Measurements from ENCODE around the gene SLC44A1.

Gene SLC44A1

DNA sequence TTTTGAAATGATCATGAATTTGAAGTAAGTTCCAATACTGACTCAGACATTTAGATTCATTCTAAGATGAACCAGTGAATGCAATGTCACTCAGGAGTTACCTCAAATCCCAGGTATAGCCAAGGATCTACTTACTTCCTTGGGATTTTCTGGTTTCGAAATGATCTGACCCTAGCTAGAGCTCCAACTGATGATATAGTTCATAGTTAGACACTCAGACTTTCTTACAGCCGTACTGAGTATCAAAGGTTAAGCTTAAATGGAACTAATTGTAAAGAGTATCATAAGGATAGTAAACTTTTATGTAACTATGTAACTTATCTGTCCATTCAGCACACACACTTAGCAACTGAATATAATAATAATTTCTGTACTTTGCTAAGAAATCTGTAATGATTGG is 119.4 kb downstream of the SLC44A1 start:
- no peak overlapping the region for H3K27ac ChIP-seq
- TF ChIP-seq, protein P1, sequence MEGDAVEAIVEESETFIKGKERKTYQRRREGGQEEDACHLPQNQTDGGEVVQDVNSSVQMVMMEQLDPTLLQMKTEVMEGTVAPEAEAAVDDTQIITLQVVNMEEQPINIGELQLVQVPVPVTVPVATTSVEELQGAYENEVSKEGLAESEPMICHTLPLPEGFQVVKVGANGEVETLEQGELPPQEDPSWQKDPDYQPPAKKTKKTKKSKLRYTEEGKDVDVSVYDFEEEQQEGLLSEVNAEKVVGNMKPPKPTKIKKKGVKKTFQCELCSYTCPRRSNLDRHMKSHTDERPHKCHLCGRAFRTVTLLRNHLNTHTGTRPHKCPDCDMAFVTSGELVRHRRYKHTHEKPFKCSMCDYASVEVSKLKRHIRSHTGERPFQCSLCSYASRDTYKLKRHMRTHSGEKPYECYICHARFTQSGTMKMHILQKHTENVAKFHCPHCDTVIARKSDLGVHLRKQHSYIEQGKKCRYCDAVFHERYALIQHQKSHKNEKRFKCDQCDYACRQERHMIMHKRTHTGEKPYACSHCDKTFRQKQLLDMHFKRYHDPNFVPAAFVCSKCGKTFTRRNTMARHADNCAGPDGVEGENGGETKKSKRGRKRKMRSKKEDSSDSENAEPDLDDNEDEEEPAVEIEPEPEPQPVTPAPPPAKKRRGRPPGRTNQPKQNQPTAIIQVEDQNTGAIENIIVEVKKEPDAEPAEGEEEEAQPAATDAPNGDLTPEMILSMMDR (IDR thresholded peaks at IDR 0.05) = no peak
- no peak for TF ChIP-seq ZFX (IDR thresholded peaks at IDR 0.05; ENCODE audit: borderline replicate concordance)

DNA sequence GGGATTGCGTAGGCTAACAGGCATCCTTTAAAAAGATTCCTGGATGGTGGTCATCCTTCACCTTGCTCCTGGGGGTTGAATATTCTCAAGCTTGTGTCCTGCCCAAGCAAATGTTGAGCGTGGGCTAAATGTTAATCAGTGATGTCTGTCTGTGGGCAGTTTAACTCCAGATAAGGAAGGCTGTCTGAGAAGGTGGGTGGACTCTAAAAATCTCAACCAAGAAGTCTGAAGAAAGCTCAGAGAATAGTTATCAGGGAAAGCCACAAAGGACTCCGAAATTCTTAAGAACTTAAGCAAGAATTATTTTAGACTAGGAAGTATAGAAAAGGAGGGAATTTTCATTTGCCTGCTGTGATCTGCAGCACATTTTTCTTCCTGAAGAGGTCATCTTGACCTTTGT is 125.5 kb downstream of the SLC44A1 start:
- no peak for TF ChIP-seq ZFX (IDR thresholded peaks at IDR 0.05; ENCODE audit: borderline replicate concordance)
- TF ChIP-seq, protein P1 (IDR thresholded peaks at IDR 0.05) = no peak
- H3K27ac ChIP-seq = no peak overlapping the region

DNA sequence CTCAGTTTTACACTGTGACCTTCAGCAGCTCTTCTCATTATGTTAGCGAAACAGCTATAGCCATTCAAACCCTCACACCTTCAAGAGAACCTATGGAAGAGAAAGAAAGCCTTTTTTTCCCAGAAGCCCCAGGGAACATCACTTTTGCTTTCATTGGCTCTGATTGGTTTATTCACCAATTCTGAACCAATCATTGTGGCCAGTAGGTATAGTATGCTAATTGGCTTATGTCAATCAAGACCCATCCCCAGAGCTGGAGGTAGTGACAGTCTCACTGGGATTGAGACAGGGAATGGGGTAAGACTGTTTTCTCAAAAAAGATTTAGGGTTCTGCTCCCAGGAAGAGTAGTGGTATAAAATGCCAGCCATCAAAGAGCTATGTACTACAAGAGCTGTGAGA is 129.3 kb downstream of the SLC44A1 start:
- TF ChIP-seq, protein P1 (IDR thresholded peaks at IDR 0.05) = no peak
- TF ChIP-seq ZFX (IDR thresholded peaks at IDR 0.05; ENCODE audit: borderline replicate concordance) = no peak
- H3K27ac ChIP-seq = no peak overlapping the region

DNA sequence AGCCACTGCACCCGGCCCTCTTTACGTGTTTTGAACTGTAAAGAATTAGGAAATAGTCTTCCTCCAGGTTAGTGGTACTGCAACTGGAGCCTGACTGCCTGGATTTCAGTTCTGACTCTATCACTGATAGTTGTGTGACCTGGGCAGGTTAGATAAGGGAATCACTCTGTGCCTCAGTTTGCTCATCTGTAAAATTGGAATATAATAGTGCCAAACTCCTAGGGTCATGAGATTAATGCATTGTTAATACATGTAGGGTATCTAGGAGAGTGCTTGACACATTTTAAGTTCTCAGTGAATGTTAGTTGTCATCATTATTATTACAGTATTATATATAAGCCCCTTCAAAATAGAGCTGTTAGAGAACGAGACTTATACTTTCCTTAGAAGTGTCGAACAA is 130.9 kb downstream of the SLC44A1 start:
- no peak for TF ChIP-seq ZFX (IDR thresholded peaks at IDR 0.05; ENCODE audit: borderline replicate concordance)
- TF ChIP-seq, protein P1 (IDR thresholded peaks at IDR 0.05) = no peak
- H3K27ac ChIP-seq = no peak overlapping the region

DNA sequence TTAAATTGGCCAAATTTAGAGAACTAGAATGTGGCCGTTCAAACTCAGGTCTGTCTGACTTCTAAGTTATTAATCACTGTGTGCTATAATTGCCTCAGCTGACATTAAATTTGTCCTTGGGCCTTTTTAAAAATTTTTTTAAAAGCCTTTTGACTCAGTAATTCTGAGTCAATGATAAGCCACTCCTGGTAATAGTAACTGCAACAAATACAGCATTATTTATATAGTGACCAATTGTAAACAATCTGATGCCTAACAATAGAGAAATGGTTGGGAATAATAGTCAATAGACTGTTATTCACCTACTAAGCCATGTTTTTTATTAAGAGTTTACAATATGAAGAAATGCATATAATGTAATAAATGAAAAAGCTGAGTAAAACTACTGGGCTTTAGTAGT is 132.4 kb downstream of the SLC44A1 start:
- no peak for TF ChIP-seq ZFX (IDR thresholded peaks at IDR 0.05; ENCODE audit: borderline replicate concordance)
- TF ChIP-seq, protein P1 (IDR thresholded peaks at IDR 0.05) = no peak
- no peak overlapping the region for H3K27ac ChIP-seq

DNA sequence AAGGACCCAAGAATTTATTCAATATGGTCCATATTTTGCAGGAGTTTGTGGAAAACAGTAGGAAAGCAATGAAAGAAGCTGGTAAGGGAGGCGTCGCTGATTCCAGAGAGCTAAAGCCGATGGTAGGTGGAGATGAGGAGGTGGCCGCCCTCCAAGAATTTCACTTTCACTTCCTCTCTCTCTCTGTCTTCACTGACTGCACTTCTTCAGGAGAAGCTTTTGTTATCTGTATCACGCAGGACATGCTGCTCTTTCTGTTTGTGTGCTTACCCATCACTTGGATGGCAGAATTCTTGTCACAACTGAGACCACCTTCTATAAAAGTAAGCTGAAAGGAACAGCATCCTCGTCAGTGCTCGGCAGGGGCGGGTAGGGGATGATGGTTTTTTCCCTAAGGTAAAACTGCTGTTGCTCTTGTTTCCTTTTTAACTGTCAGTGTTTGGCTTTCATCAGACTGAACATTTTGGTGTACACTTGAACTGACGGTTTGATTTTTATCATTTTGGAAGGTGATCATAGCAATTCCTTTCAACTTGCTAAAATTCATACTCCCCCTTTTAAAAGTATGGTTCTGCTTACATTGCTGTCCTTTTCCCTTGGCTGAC is 141.0 kb downstream of the SLC44A1 start:
- H3K27ac ChIP-seq = no peak overlapping the region
- TF ChIP-seq ZFX (IDR thresholded peaks at IDR 0.05; ENCODE audit: borderline replicate concordance) = no peak
- TF ChIP-seq, protein P1 (IDR thresholded peaks at IDR 0.05) = no peak

DNA sequence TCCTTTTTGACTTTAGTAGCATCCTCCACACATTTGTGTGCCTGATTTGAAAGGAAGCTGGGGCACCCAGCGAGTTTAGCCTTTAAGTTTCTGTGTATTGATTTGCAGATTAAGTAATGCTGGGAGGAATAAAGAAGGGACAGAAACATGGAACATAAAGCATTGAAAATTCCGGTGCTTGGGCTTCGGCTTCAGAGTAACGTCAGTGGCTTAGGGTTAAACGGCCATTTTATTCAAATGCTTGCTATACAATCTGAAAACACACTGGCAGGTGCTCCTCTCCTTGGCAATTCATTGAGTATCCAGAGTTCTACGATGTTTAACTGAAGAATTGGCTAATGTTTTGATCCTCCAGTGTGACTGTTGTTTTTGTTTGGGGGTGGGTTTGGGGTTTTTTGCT is 145.3 kb downstream of the SLC44A1 start:
- TF ChIP-seq ZFX (IDR thresholded peaks at IDR 0.05; ENCODE audit: borderline replicate concordance) = no peak
- TF ChIP-seq, protein P1 (IDR thresholded peaks at IDR 0.05) = no peak
- H3K27ac ChIP-seq = no peak overlapping the region
